PC-3 (cell line): ENCODE measurements around the gene DMAP1. TPM values are rescaled to one million over a fixed set of nuclear protein-coding genes. Genes with fewer than 3 reads are reported as not detected.

Experiments used
- ATAC-seq: fragments of 200-7000 bp; cut with Tn5 transposase; 2 replicates; pipeline ENCODE4 v1.9.1; 2020; ENCODE audit warnings: mild to moderate bottlenecking, moderate library complexity
- BruUV-seq: library from RNA; stranded (reverse); fragments of 400-500 nt; replicated peaks from 2 replicates; lab custom pipeline; 2021; lab: Mats Ljungman, UMichigan
- CTCF ChIA-PET: fragments of 300-600 bp; sonication (Branson Sonifier 250); formaldehyde crosslinking; loops from one replicate; lab custom pipeline; 2022; ENCODE audit warnings: antibody characterized with exemption; lab: Charles Lee
- POLR2A ChIA-PET: fragments of 300-600 bp; sonication (Branson Sonifier 250); formaldehyde crosslinking; loops from one replicate; lab custom pipeline; 2022; ENCODE audit warnings: antibody characterized with exemption; ENCODE audit not compliant: unreplicated experiment; lab: Charles Lee
- DNase-seq: peaks from one replicate; pipeline ENCODE4 v3.0.0-alpha.2; 2015
- H2AFZ ChIP-seq: fragments of 300-600 bp; sonication (generic); 2 replicates; pipeline ENCODE4 v1.6.0; 2016; ENCODE audit warnings: antibody characterized with exemption, low read length
- H3F3A ChIP-seq: fragments of 300-600 bp; sonication (generic); one replicate; pipeline ENCODE4 v1.6.0; 2017; ENCODE audit warnings: antibody characterized with exemption, low read length, control low read depth, mild to moderate bottlenecking; ENCODE audit not compliant: unreplicated experiment
- H3K27ac ChIP-seq: fragments of 300-600 bp; sonication (generic); 2 replicates; pipeline ENCODE4 v1.5.1; 2016; ENCODE audit warnings: mild to moderate bottlenecking, low read length
- H3K27me3 ChIP-seq: fragments of 300-600 bp; sonication (generic); 2 replicates; pipeline ENCODE4 v1.6.1; 2016; ENCODE audit warnings: low read length, mixed read lengths
- H3K36me3 ChIP-seq: fragments of 300-600 bp; sonication (generic); 2 replicates; pipeline ENCODE4 v1.6.1; 2016; ENCODE audit warnings: low read depth, mixed run types, low read length, mixed read lengths
- H3K4me1 ChIP-seq: fragments of 300-600 bp; sonication (generic); 2 replicates; pipeline ENCODE4 v1.5.1; 2016; ENCODE audit warnings: low read length; ENCODE audit not compliant: insufficient read depth
- H3K4me2 ChIP-seq: fragments of 300-600 bp; sonication (generic); 2 replicates; pipeline ENCODE4 v1.6.0; 2016; ENCODE audit warnings: low read length
- H3K4me3 ChIP-seq: fragments of 300-600 bp; sonication (generic); 2 replicates; pipeline ENCODE4 v1.5.1; 2016; ENCODE audit warnings: mild to moderate bottlenecking, low read length, mixed read lengths
- H3K79me2 ChIP-seq: fragments of 300-600 bp; sonication (generic); 2 replicates; pipeline ENCODE4 v1.6.1; 2017; ENCODE audit warnings: low read length, mixed read lengths
- H3K9ac ChIP-seq: fragments of 300-600 bp; sonication (generic); 2 replicates; pipeline ENCODE4 v1.6.0; 2016; ENCODE audit warnings: mild to moderate bottlenecking, low read length
- H3K9me2 ChIP-seq: fragments of 300-600 bp; sonication (generic); replicated peaks from 2 replicates; pipeline ENCODE4 v1.6.1; 2016; ENCODE audit warnings: mixed run types, low read length, mixed read lengths
- H3K9me3 ChIP-seq: fragments of 300-600 bp; sonication (generic); 2 replicates; pipeline ENCODE4 v1.6.1; 2016; ENCODE audit warnings: low read length, mixed read lengths
- H4K20me1 ChIP-seq: fragments of 300-600 bp; sonication (generic); 2 replicates; pipeline ENCODE4 v1.6.1; 2016; ENCODE audit warnings: low read length, mixed read lengths
- EZH2 ChIP-seq: fragments of 300-600 bp; sonication (generic); IDR thresholded peaks from one replicate; pipeline ENCODE4 v1.6.1; 2017; ENCODE audit warnings: antibody characterized with exemption, mild to moderate bottlenecking, low read length; ENCODE audit not compliant: unreplicated experiment
- EZH2phosphoT487 ChIP-seq: fragments of 300-600 bp; sonication (generic); IDR thresholded peaks from 2 replicates; pipeline ENCODE4 v1.6.1; 2018; ENCODE audit warnings: mild to moderate bottlenecking, antibody characterized with exemption, low read length, borderline replicate concordance
- intact Hi-C: fragments of 100-400 bp; cut with micrococcal nuclease; formaldehyde crosslinking; loops from 2 replicates; pipeline ENCODE4 v1.9.0; 2023
- total RNA-seq: library from RNA; depleted of rRNA; stranded (reverse); fragments of >200 nt; gene quantifications from 2 replicates; pipeline ENCODE4 v1.2.3, GENCODE V29; 2014
- TF ChIP-seq, protein P1 (sequence below): fragments of 300-600 bp; sonication (generic); conservative IDR thresholded peaks from 2 replicates; pipeline ENCODE4 v1.5.1; 2017; ENCODE audit warnings: antibody characterized with exemption, low read depth, mild to moderate bottlenecking, low read length

The DMAP1 gene
- total RNA-seq, 1 experiment from 2014 or later: 55.5 TPM

DNA sequence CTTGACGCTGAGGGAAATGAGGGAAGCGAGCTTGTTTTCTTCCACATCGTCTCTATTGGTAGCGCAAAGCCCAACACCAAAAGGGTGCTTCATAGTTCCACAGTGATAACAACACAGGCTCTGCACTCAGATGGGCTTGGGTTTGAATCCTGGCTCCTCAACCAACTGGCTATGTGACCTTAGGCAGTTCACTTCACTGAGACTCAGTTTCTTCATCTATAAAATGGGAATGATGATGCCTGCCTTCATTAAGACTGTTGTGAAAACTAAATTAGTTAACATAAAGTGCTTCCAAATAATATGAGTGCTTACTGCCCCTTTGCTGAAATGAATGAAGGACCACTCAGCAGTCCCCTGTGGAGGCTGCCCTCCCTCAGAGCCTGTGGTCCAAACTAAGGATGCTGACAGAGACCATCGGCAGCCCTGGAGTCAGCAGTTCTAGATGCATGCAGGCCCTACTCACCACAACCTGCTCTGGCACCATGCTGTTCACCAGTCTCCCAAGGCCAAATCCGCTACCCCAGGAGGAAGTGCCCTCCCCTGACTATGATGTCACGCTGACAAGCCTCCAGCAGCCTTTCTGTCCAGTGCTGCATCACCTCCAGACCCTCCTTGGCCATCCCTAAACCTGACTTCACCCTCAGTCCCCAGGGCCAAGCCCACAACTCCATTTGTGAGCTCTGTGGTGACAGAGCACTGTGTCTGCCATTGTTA is 30.7 kb downstream of the DMAP1 start:
- Histone ChIP-seq H3K36me3 (0 out of 2 replicates have a peak, but pooled peaks cover 3% of the 10 kb centered on the region), H3K27me3 (no peaks in the 10 kb centered on the region), H2AFZ (no peak overlapping the region), H4K20me1 (no peaks in the 10 kb centered on the region), H3K79me2 (no peaks in the 10 kb centered on the region), H3K9ac (no peak overlapping the region), H3K9me3 (no peaks in the 10 kb centered on the region), H3F3A (no peaks in the 10 kb centered on the region), H3K4me2 (no peak overlapping the region), H3K4me1 (no peaks in the 10 kb centered on the region), H3K9me2 (no peaks in the 10 kb centered on the region), H3K27ac (no peak overlapping the region), H3K4me3 (no peak overlapping the region)
- ChIA-PET CTCF (no interaction called here), POLR2A (no interaction called here)
- DNase-seq (no peak), ATAC-seq (no peak)
- BruUV-seq: no TSS peak
- no peak for TF ChIP-seq EZH2phosphoT487
- TF ChIP-seq, protein P1, sequence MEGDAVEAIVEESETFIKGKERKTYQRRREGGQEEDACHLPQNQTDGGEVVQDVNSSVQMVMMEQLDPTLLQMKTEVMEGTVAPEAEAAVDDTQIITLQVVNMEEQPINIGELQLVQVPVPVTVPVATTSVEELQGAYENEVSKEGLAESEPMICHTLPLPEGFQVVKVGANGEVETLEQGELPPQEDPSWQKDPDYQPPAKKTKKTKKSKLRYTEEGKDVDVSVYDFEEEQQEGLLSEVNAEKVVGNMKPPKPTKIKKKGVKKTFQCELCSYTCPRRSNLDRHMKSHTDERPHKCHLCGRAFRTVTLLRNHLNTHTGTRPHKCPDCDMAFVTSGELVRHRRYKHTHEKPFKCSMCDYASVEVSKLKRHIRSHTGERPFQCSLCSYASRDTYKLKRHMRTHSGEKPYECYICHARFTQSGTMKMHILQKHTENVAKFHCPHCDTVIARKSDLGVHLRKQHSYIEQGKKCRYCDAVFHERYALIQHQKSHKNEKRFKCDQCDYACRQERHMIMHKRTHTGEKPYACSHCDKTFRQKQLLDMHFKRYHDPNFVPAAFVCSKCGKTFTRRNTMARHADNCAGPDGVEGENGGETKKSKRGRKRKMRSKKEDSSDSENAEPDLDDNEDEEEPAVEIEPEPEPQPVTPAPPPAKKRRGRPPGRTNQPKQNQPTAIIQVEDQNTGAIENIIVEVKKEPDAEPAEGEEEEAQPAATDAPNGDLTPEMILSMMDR: no peak
- TF ChIP-seq EZH2: no peak
- intact Hi-C loops: no loop called here

DNA sequence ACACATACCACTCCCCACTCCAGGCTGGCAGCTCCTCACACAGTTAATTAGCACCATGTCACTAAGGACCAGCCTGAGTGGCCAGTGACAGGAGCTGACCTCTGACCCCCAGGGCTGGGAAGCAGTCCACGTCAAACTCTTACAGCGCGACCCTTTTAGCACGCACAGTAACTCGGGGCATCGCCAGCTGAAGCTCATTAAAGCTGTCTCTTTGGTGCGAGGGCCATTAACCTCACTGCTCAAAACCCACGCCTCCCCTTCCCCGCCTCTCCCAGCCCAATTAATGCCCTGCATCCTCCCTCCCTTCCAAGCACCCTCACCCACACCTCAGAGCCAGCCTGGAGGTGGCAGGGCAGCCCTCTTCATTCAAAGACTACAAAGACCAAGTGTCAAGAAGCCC is 31.7 kb downstream of the DMAP1 start:
- Histone ChIP-seq H3K9me2 (no peaks in the 10 kb centered on the region), H3K9ac (no peak overlapping the region), H3K9me3 (no peaks in the 10 kb centered on the region), H3K27me3 (no peaks in the 10 kb centered on the region), H3K36me3 (0 out of 2 replicates have a peak, but pooled peaks cover 3% of the 10 kb centered on the region), H3K4me3 (no peak overlapping the region), H3K79me2 (no peaks in the 10 kb centered on the region), H2AFZ (no peak overlapping the region), H3K4me1 (no peaks in the 10 kb centered on the region), H3K27ac (no peak overlapping the region), H3F3A (no peaks in the 10 kb centered on the region), H4K20me1 (no peaks in the 10 kb centered on the region), H3K4me2 (no peak overlapping the region)
- POLR2A ChIA-PET: no interaction called here
- intact Hi-C loops: no loop called here
- no TSS peak for BruUV-seq
- CTCF ChIA-PET: no interaction called here
- no peak for TF ChIP-seq EZH2phosphoT487
- TF ChIP-seq, protein P1: no peak
- no peak for TF ChIP-seq EZH2
- ATAC-seq: no peak
- no peak for DNase-seq

DNA sequence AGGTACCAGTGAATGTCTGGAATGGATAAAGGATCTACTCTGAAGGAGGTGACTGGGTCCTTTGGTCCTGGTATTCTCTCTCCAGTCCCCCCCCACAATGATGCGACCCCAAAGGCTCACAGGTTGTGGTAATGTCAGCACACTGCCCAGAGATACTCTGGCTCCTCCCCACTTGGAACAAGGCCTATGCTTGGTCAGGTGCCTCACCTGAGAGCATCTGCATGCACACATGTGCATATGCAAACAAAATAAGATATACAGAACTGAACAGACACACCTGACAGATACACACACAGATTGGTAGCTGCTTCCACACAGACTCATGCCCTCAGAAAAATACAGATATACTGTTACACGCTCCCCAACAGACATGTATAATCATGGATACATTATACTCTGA is 33.5 kb downstream of the DMAP1 start:
- no peak for ATAC-seq
- H2AFZ ChIP-seq: no peak overlapping the region
- DNase-seq: no peak

More for the DNA sequence above, 33.5 kb downstream of the DMAP1 start:
- no peak overlapping the region for H3K9ac ChIP-seq
- ChIA-PET CTCF (no interaction called here), POLR2A (no interaction called here)
- H3K9me2 ChIP-seq: no peaks in the 10 kb centered on the region
- no peak overlapping the region for H3K27ac ChIP-seq
- no TSS peak for BruUV-seq
- H3K27me3 ChIP-seq: no peaks in the 10 kb centered on the region
- H3K4me1 ChIP-seq: no peaks in the 10 kb centered on the region
- H3K4me3 ChIP-seq: no peak overlapping the region
- no peak overlapping the region for H3K4me2 ChIP-seq
- no peaks in the 10 kb centered on the region for H3K79me2 ChIP-seq
- H4K20me1 ChIP-seq: no peaks in the 10 kb centered on the region
- 0 out of 2 replicates have a peak, but pooled peaks cover 3% of the 10 kb centered on the region for H3K36me3 ChIP-seq
- TF ChIP-seq, protein P1: no peak
- intact Hi-C loops: no loop called here
- no peaks in the 10 kb centered on the region for H3K9me3 ChIP-seq
- H3F3A ChIP-seq: no peaks in the 10 kb centered on the region
